Measurements from ENCODE around the gene NOTCH2. TPM values are rescaled to one million over a fixed set of nuclear protein-coding genes. Genes with fewer than 3 reads are reported as not detected.

The NOTCH2 gene
- total RNA-seq, 3 donors from 2014 or later, result 106 to 148 (median 123) TPM

DNA sequence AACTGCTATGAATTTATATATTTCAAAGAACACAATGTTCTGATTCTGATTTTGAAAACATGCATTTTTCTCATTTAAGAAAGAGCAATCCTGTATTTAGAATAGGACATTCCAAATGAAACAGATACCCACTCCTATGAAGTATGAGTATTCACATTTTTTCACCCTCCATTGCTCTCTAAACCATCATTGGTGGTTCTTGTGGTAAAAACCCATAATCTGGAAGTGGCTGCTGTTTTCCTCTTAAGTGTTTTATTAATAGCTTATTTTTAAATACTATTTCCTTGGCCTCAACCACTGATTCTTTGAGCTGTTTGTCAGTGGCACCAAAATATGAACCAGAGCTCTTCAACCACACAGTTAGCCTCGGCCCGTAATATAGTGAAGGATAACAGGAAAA is 113.2 kb downstream of the NOTCH2 start:
- Histone ChIP-seq H3K9me3 (no peaks in the 10 kb centered on the region), H3K36me3 (peaks cover 7% of the 10 kb centered on the region), H3K27ac (no peak overlapping the region), H3K4me3 (no peak overlapping the region), H3K4me1 (no peaks in the 10 kb centered on the region), H3K27me3 (no peaks in the 10 kb centered on the region)
- no peak for DNase-seq (ENCODE audit: low spot score in 2 of 2)
- TF ChIP-seq POLR2AphosphoS5 (IDR thresholded peaks at IDR 0.05), result no peak
- TF ChIP-seq, protein P1, sequence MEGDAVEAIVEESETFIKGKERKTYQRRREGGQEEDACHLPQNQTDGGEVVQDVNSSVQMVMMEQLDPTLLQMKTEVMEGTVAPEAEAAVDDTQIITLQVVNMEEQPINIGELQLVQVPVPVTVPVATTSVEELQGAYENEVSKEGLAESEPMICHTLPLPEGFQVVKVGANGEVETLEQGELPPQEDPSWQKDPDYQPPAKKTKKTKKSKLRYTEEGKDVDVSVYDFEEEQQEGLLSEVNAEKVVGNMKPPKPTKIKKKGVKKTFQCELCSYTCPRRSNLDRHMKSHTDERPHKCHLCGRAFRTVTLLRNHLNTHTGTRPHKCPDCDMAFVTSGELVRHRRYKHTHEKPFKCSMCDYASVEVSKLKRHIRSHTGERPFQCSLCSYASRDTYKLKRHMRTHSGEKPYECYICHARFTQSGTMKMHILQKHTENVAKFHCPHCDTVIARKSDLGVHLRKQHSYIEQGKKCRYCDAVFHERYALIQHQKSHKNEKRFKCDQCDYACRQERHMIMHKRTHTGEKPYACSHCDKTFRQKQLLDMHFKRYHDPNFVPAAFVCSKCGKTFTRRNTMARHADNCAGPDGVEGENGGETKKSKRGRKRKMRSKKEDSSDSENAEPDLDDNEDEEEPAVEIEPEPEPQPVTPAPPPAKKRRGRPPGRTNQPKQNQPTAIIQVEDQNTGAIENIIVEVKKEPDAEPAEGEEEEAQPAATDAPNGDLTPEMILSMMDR (IDR thresholded peaks at IDR 0.05), result no peak
- TF ChIP-seq POLR2A (IDR thresholded peaks at IDR 0.05), result no peak
- intact Hi-C loops (cut with DNase I; ENCODE audit: low total_unique reads), result no loop called here

DNA sequence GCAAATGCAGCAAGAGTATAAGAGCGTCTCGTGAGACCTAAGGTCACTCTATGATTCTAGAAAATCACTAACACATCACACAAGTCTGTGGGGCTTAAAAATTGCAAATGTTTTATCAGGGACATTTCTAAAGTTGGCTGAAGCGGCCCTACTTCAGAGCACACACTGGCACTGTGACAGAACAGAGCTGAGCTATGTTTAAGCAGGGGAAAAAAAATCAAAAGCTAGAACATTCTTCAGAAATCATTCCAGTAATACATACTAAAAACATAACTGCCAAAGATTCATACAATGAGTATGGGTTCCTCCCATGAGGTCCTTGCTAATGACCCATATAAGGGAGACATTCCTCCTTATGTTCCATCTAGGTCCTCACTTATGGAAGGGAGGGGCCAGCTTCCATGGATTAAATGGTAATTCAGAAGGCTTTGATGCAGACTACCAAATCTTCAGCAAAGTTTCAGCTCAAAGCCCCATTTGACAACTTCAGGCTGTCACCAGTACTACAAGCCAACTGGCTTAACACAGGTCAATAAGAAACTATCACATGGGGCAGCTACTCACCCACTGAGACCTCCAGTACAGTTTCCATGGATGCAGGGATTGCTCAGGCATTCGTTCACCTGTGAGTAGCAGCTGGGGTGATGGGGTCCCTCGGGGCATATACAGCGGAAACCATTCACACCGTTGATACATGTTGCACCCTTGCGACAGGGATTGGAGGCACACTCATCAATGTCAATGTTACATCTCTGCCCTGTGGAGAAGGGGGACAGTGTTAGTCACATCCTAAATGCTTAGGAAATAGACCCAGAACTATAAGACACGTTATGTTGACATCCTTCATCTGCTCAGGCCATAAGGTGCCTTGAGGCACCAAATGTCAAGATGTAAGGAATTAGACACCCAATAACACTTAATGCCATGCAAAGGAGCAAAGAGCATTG is 114.7 kb downstream of the NOTCH2 start:
- intact Hi-C loops (cut with DNase I; ENCODE audit: low total_unique reads), result no loop called here

DNA sequence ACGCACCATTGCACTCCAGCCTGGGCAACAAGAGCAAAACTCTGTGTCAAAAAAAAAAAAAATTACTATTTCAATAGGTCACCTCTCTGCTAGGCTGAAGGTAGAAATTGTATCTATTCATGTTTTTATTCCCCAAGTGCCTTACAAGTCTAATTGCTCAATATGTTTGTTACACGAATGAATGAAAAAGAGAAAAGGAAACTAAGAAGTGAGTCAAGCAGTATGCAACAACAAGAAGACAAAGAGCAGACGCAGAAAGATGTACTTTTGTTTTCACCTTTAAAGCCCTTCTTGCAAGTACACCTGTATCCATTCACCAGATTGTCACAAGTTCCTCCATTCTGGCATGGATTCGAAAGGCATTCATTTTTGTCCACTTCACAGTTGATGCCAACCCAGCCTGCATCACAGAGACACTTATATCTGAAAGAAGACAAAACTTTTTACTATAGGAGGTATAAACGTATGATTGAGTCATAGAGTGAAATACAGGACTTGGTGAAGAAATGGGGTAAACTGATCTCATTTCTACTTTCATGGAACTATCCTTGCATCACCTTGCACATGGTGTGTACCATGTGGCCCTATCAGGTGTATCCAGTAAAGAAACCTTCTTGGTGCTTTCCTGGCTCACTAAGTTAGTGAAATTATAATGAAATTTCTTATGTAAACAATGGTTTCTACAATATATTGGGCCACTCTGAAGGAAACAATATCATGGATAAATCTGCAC is 116.0 kb downstream of the NOTCH2 start:
- no peak for TF ChIP-seq POLR2AphosphoS5 (IDR thresholded peaks at IDR 0.05)
- TF ChIP-seq, protein P1 (IDR thresholded peaks at IDR 0.05), result no peak
- no peak for TF ChIP-seq POLR2A (IDR thresholded peaks at IDR 0.05)
- Histone ChIP-seq H3K9me3 (no peaks in the 10 kb centered on the region), H3K27me3 (no peaks in the 10 kb centered on the region), H3K36me3 (peaks cover 9% of the 10 kb centered on the region), H3K4me3 (no peak overlapping the region), H3K4me1 (no peaks in the 10 kb centered on the region), H3K27ac (no peak overlapping the region)
- DNase-seq (ENCODE audit: low spot score in 2 of 2), result no peak
- intact Hi-C loops (cut with DNase I; ENCODE audit: low total_unique reads), result no loop called here

More for the DNA sequence above, 114.7 kb downstream of the NOTCH2 start:
- Histone ChIP-seq H3K27me3 (no peaks in the 10 kb centered on the region), H3K9me3 (no peaks in the 10 kb centered on the region), H3K27ac (no peak overlapping the region), H3K4me1 (no peaks in the 10 kb centered on the region), H3K4me3 (no peak overlapping the region), H3K36me3 (peaks cover 13% of the 10 kb centered on the region)
- TF ChIP-seq, protein P1 (IDR thresholded peaks at IDR 0.05), result no peak
- no peak for TF ChIP-seq POLR2A (IDR thresholded peaks at IDR 0.05)
- TF ChIP-seq POLR2AphosphoS5 (IDR thresholded peaks at IDR 0.05), result no peak
- DNase-seq (ENCODE audit: low spot score in 2 of 2), result no peak

DNA sequence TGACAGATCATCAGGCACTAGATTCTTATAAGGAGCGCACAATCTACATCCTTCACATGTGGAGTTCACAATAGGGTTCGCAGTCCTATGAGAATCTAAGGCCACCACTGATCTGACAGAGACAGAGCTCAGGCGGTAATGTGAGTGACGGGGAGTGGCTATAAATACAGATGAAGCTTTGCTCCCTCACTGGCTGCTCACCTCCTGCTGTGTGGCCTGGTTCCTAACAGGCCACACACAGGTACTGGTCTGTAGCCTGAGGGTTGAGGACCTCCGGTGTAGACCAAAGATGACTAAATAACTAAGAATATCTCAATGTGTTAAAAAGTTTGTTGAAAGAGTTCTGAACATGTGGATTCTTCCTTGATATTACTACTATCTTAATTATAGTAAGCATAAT is 117.0 kb downstream of the NOTCH2 start:
- Histone ChIP-seq H3K4me3 (no peak overlapping the region), H3K27me3 (no peaks in the 10 kb centered on the region), H3K4me1 (no peaks in the 10 kb centered on the region), H3K36me3 (peaks cover 9% of the 10 kb centered on the region), H3K27ac (no peak overlapping the region), H3K9me3 (no peaks in the 10 kb centered on the region)
- TF ChIP-seq POLR2A (IDR thresholded peaks at IDR 0.05) (no peak), POLR2AphosphoS5 (IDR thresholded peaks at IDR 0.05) (no peak)
- TF ChIP-seq, protein P1 (IDR thresholded peaks at IDR 0.05), result no peak
- intact Hi-C loops (cut with DNase I; ENCODE audit: low total_unique reads), result no loop called here
- DNase-seq (ENCODE audit: low spot score in 2 of 2), result no peak

All from breast epithelium (tissue), 4 donors.